ENCODE measurements around the gene SKAP1. TPM values are rescaled to one million over a fixed set of nuclear protein-coding genes. Genes with fewer than 3 reads are reported as not detected.

The SKAP1 gene
- total RNA-seq, result 0.92 TPM

GRCh38 chr17:48429638-48430586, at the start of gene SKAP1:
SKAP1 (minus strand) TSS chr17:48430214.

DNA sequence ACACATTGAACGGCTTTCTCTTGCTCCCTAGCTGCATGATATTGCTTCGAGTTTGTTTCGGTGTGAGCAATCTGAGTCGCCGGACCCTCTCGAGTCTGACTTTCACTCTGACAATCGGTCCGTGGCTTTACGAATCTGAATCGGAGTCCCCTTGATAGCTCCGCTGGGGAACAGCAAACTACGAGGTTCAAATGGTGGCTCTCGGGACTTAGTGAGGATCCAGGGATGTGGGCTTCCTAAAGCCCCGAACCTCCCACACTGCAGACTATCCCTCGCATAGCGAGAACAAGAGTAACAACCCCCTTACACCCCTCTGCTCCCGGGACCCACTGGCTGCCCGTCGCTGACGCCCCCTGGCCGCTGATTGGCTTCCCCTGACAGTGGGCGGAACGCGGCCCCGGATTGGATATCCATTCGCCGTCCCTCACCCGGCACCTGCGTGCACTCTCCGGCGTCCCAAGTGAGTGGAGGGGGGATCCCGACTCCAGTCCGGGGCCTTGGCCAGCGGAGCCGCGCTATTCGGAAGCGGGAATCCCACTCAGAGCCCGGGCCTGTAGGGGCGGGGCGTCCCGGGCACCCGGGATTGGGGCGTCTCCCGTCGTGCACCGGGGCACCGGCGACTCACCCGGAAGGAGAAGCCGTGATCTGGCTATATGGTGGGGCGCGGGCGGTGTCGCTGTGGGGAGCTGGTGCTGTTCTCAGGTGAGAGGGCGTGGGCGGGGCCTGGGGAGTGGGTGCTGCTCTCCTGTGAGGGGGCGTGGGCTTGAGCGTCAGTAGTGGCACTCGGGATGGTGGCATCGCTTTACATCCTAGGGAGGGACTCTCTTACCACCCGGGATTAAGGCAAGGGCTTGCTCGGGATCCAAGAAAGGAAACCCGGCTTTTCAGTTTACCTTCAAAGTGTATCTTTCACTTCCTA, 322.6 kb downstream of the SKAP1 start, which contains the start of gene SNX11:
TSS of gene SNX11 (plus strand) at position 630 of the 919 bp plus-strand sequence. CDS start 4,278 bp downstream, outside the sequence.

DNA sequence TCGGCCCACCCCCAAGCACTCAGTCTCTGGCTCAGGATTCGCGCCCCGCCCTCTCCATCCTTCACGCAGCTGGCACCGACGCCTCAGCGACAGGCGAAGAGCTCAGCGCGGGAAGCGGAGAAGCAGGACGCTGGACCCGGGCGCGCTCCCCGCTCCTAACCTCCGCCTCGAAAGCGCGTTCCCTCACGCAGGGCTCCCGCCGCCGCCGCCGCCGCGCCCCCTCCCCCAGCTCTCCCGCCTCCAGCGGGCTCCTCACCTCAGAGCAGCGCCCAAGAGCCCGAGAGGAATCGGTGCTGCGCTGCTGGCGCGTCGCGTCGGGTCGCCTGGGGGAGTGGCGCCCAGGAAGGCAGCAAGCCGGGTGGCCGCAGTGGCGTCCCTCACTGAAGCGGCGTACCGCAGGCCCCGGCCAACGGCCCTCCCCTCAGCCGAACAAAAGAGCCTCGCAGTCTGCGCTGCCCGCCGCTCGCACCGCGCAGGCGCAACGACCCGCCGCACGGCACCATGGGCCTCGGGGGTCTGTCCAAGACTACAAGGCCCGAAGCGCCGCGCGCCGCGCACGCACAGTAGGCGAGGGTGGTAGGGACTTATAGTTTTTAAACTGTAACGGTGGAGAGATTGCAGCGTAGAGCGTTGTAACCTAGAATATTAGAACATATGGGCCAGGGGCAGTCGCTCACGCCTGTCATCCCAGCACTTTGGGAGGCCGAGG, 328.8 kb downstream of the SKAP1 start, which contains the start of gene CBX1:
TSS of gene CBX1 (minus strand) at position 467 of the 709 bp plus-strand sequence. CDS start 24,474 bp downstream, outside the sequence.

Small RNAs within 50 kb of the gene (small RNA-seq; reads per million reads assigned to genes)
- gene MIR1203, result not detected
- gene RF00012, result not detected
- not detected for gene RF00019
- gene RNU6-1152P, result not detected
- gene RNU6-1201P, result not detected

Other genes starting within 250 kb of the SKAP1 start
- not detected for gene HOXB1, start 100.8 kb upstream of the SKAP1 start, total RNA-seq
- gene HOXB2, start 114.9 kb upstream of the SKAP1 start, total RNA-seq, result not detected
- not detected for gene HOXB4, start 148.1 kb upstream of the SKAP1 start, total RNA-seq
- gene HOXB3, start 160.0 kb upstream of the SKAP1 start, total RNA-seq, result not detected
- not detected for gene HOXB5, start 163.6 kb upstream of the SKAP1 start, total RNA-seq
- gene HOXB6, start 174.8 kb upstream of the SKAP1 start, total RNA-seq, result not detected
- gene HOXB7, start 180.8 kb upstream of the SKAP1 start, total RNA-seq, result not detected
- gene HOXB8, start 185.1 kb upstream of the SKAP1 start, total RNA-seq, result not detected
- gene HOXB9, start 196.1 kb upstream of the SKAP1 start, total RNA-seq, result not detected